Measurements from ENCODE around the gene STX10. TPM values are rescaled to one million over a fixed set of nuclear protein-coding genes. Genes with fewer than 3 reads are reported as not detected.

The STX10 gene
- total and polyA plus RNA-seq, 2 of the 4 experiments (the other 2 are of a cell fraction): 64.9 to 82.0 TPM

DNA sequence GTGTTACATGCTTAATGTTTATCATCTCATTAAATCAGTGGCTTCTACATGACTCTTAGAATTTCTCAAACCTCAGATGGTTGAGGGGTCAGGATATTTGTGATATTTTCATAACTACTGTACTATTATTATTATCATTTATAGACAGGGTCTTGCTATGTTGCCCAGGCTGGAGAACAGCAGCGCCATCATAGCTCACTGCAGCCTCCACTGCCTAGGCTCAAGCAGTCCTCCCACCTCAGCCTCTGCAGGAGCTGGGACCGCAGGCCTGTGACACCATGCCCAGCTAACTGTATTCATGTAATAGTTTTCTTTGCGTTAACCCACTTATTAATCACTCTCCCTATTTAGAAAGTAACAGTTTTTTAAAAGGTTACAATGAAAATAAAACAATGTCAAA lies 9.5 kb upstream of the STX10 start:
- WGBS, 2 experiments (ENCODE audit: extremely low coverage in 2 of 2, insufficient read length in 1 of 2): no CpG with 5 or more reads among the region's 3 CpGs

More for the DNA sequence above, 9.5 kb upstream of the STX10 start:
- dilution Hi-C loops (cut with HindIII; ENCODE audit: low sequenced_read_pairs, unreplicated experiment): no loop called here
- DNase-seq: no peak
- H4K91ac ChIP-seq (ENCODE audit: insufficient read depth, low read depth, low read length): no peak overlapping the region
- H3K79me1 ChIP-seq (ENCODE audit: low read depth in 1 of 2, low read length in 2 of 2): peaks cover 0 to 31% of the 10 kb centered on the region in 2 experiments; a peak in 2 of 4 replicates
- no peaks in the 10 kb centered on the region for H3K36me3 ChIP-seq (ENCODE audit: control insufficient read depth, insufficient read depth, low read length)
- ChIA-PET POLR2A (ENCODE audit: unreplicated experiment) (no interaction called here), CTCF (no interaction called here)
- no peaks in the 10 kb centered on the region for H3K9me3 ChIP-seq (ENCODE audit: control insufficient read depth, insufficient read depth, low read length)
- no peak overlapping the region for H2BK15ac ChIP-seq (ENCODE audit: low read depth, low read length)
- H3K14ac ChIP-seq (replicated peaks; ENCODE audit: low read depth, low read length): no peak overlapping the region
- no peak for ATAC-seq (ENCODE audit: low read depth)
- no peak overlapping the region for H3K18ac ChIP-seq (ENCODE audit: low read depth, low read length)
- in situ Hi-C loops (cut with MboI; ENCODE audit: low sequenced_read_pairs): loop anchor here (10.0 kb wide), 1 partner anchor 685 kb away; no protein-coding TSS in a partner anchor
- no peak overlapping the region for H3K4ac ChIP-seq (ENCODE audit: low read depth, low read length)
- no peak overlapping the region for H3K9ac ChIP-seq (ENCODE audit: low read depth, low read length)
- H3K56ac ChIP-seq (ENCODE audit: extremely low read depth, insufficient read depth, low read length): no peak overlapping the region
- H4K5ac ChIP-seq (ENCODE audit: low read depth, low read length): no peak overlapping the region
- H3K4me2 ChIP-seq (ENCODE audit: low read depth, low read length): no peak overlapping the region
- H2AK5ac ChIP-seq (ENCODE audit: low read depth, low read length): no peak overlapping the region
- no peaks in the 10 kb centered on the region for H3K9me1 ChIP-seq (ENCODE audit: insufficient read depth, low read length)
- intact Hi-C loops (cut with micrococcal nuclease): loop anchor here (5.0 kb wide), 1 partner anchor 48 kb away; no protein-coding TSS in a partner anchor
- H3K23ac ChIP-seq (ENCODE audit: low read depth, low read length): no peak overlapping the region
- no peak overlapping the region for H2AK9ac ChIP-seq (replicated peaks; ENCODE audit: low read depth, low read length, poor library complexity)
- H2BK5ac ChIP-seq (ENCODE audit: low read depth, low read length, poor library complexity, severe bottlenecking): no peak overlapping the region
- no peaks in the 10 kb centered on the region for H3K27me3 ChIP-seq (ENCODE audit: control insufficient read depth, insufficient read depth, low read length)
- no peak overlapping the region for H3K27ac ChIP-seq (ENCODE audit: insufficient read depth, low read length)
- no peak overlapping the region for H4K8ac ChIP-seq (ENCODE audit: low read depth in 2 of 2, low read length in 2 of 2)
- no TSS peak for BruUV-seq (replicated peaks)
- H2BK120ac ChIP-seq (ENCODE audit: low read depth, low read length): no peak overlapping the region
- H3K4me3 ChIP-seq (ENCODE audit: insufficient read depth, low read depth, low read length): no peak overlapping the region
- peaks cover 10% of the 10 kb centered on the region; the same call in 1 of the 2 replicates for H4K20me1 ChIP-seq (ENCODE audit: insufficient read depth, low read length)
- peaks cover 28% of the 10 kb centered on the region for H3K4me1 ChIP-seq (ENCODE audit: control insufficient read depth, insufficient read depth, low read length)
- no peak overlapping the region for H2BK20ac ChIP-seq (ENCODE audit: low read depth, low read length)
- TF ChIP-seq RCOR1 (IDR thresholded peaks at IDR 0.05; ENCODE audit: insufficient replicate concordance, low read length) (no peak), SMC3 (IDR thresholded peaks at IDR 0.05; ENCODE audit: low read depth, low read length) (no peak)
- no peak overlapping the region for H2AFZ ChIP-seq (replicated peaks; ENCODE audit: low read length, poor library complexity)

All from IMR-90 (cell line).